KBM-7 (cell line): Measurements from ENCODE around the gene VASH1.
"Not testable (repeated sequence)": the region's sequence is repeated elsewhere in the genome, so short reads cannot be mapped to it uniquely, and the experiment has no call there.

Source experiments
- DNase-seq: peaks from one replicate; pipeline ENCODE4 v3.0.0-alpha.2; 2015
- in situ Hi-C: fragments of 300-500 bp; cut with MboI; formaldehyde crosslinking; loops from 2 replicates; pipeline ENCODE4 v1.14.3; 2020; ENCODE audit warnings: low sequenced_read_pairs, low pct_unique_long_range_greater_than_20kb, mixed read lengths

VASH1 gene

GRCh38 chr14:76761136-76761959, at the start of gene VASH1:
TSS of gene VASH1 (plus strand) at chr14:76761468. CDS start at chr14:76762822, 1,354 bp downstream.
- peak; percentile 69 for DNase-seq
- in situ Hi-C loops: no loop called here

- in situ Hi-C loops: loop anchor here (10.0 kb wide), 1 partner anchor 72 kb away; no protein-coding TSS in a partner anchor
- no peak for DNase-seq
These were observed 48.1 kb upstream of the VASH1 start for GRCh38 chr14:76713121-76713520.

GRCh38 chr14:76714470-76714869, 46.8 kb upstream of the VASH1 start:
- in situ Hi-C loops: loop anchor here (10.0 kb wide), 1 partner anchor 70 kb away; no protein-coding TSS in a partner anchor

GRCh38 chr14:76715101-76715500, 46.2 kb upstream of the VASH1 start:
- no peak for DNase-seq
- in situ Hi-C loops: loop anchor here (10.0 kb wide), 1 partner anchor 70 kb away; no protein-coding TSS in a partner anchor

More at GRCh38 chr14:76714470-76714869, 46.8 kb upstream of the VASH1 start:
- DNase-seq: no peak

GRCh38 chr14:76715511-76716081, 45.7 kb upstream of the VASH1 start:
- no peak for DNase-seq
- in situ Hi-C loops: loop anchor here (10.0 kb wide), 1 partner anchor 69 kb away; no protein-coding TSS in a partner anchor

- no peak for DNase-seq
- in situ Hi-C loops: loop anchor here (10.0 kb wide), 1 partner anchor 69 kb away; no protein-coding TSS in a partner anchor
These were observed 45.0 kb upstream of the VASH1 start for GRCh38 chr14:76716285-76716684.

- in situ Hi-C loops: loop anchor here (10.0 kb wide), 1 partner anchor 67 kb away; no protein-coding TSS in a partner anchor
- DNase-seq: no peak
These were observed 43.6 kb upstream of the VASH1 start for GRCh38 chr14:76717508-76718290.

GRCh38 chr14:76718306-76719040, 42.8 kb upstream of the VASH1 start:
- DNase-seq: no peak
- in situ Hi-C loops: loop anchor here (10.0 kb wide), 1 partner anchor 66 kb away; no protein-coding TSS in a partner anchor

GRCh38 chr14:76719666-76720065, 41.6 kb upstream of the VASH1 start:
- DNase-seq: no peak
- in situ Hi-C loops: loop anchor here (10.0 kb wide), 1 partner anchor 65 kb away; no protein-coding TSS in a partner anchor

GRCh38 chr14:76720382-76720813, 40.9 kb upstream of the VASH1 start:
- in situ Hi-C loops: no loop called here
- DNase-seq: peak; percentile 45

GRCh38 chr14:76721506-76721905, 39.8 kb upstream of the VASH1 start:
- in situ Hi-C loops, DNase-seq: not testable (repeated sequence)

- DNase-seq: no peak
- in situ Hi-C loops: no loop called here
These were observed 36.4 kb upstream of the VASH1 start for GRCh38 chr14:76724651-76725550.

GRCh38 chr14:76726551-76726970, 34.7 kb upstream of the VASH1 start:
- in situ Hi-C loops: no loop called here
- no peak for DNase-seq

- no peak for DNase-seq
- in situ Hi-C loops: no loop called here
These were observed 33.9 kb upstream of the VASH1 start for GRCh38 chr14:76727384-76727783.

GRCh38 chr14:76727901-76728300, 33.4 kb upstream of the VASH1 start:
- in situ Hi-C loops: no loop called here
- DNase-seq: no peak

GRCh38 chr14:76729258-76729657, 32.0 kb upstream of the VASH1 start:
- in situ Hi-C loops: no loop called here
- DNase-seq: no peak

GRCh38 chr14:76729953-76730505, 31.2 kb upstream of the VASH1 start:
- no peak for DNase-seq
- in situ Hi-C loops: no loop called here
